HepG2 (cell line): ENCODE data around the gene ARRDC4. TPM values are rescaled to one million over a fixed set of nuclear protein-coding genes. Genes with fewer than 3 reads are reported as not detected.
A peak's percentile ranks its signal among the peaks of the same experiment; 100 is the strongest.

Experiments
- HOXA3 ChIP-seq: sonication (generic); formaldehyde crosslinking; IDR thresholded peaks from 2 replicates; pipeline ENCODE4 v1.5.0; 2020; ENCODE audit warnings: missing genetic modification reagents
- KLF6 ChIP-seq: IDR thresholded peaks from 2 replicates; pipeline ENCODE4 v1.8.0; 2016; ENCODE audit warnings: missing biosample characterization, missing genetic modification reagents
- MTA1 ChIP-seq: sonication (generic); formaldehyde crosslinking; IDR thresholded peaks from 2 replicates; pipeline ENCODE4 v1.4.0; 2020; ENCODE audit warnings: missing genetic modification reagents, mild to moderate bottlenecking, borderline replicate concordance
- RXRA ChIP-seq: sonication (generic); formaldehyde crosslinking; IDR thresholded peaks from 2 replicates; pipeline ENCODE4 v1.5.1; 2020; ENCODE audit warnings: missing genetic modification reagents
- SALL1 ChIP-seq: sonication (generic); formaldehyde crosslinking; IDR thresholded peaks from 2 replicates; pipeline ENCODE4 v1.8.0; 2022; ENCODE audit warnings: mild to moderate bottlenecking, missing genetic modification reagents
- TBX3 ChIP-seq: fragments of 450-650 bp; IDR thresholded peaks from 2 replicates; pipeline ENCODE4 v1.6.1; 2017; ENCODE audit warnings: antibody characterized with exemption, mild to moderate bottlenecking, inconsistent platforms, borderline replicate concordance
- ZNF326 ChIP-seq: sonication (generic); formaldehyde crosslinking; IDR thresholded peaks from 2 replicates; pipeline ENCODE4 v1.4.0; 2020; ENCODE audit warnings: missing genetic modification reagents, borderline replicate concordance
- ZNF337 ChIP-seq: sonication (generic); formaldehyde crosslinking; IDR thresholded peaks from 2 replicates; pipeline ENCODE4 v1.5.1; 2020; ENCODE audit warnings: missing genetic modification reagents, low read depth, mild to moderate bottlenecking, borderline replicate concordance
- ZNF672 ChIP-seq: sonication (generic); formaldehyde crosslinking; IDR thresholded peaks from 2 replicates; pipeline ENCODE4 v1.8.1; 2022; ENCODE audit warnings: missing genetic modification reagents
- polyA plus RNA-seq, 8 experiments: library from polyadenylated mRNA; depleted of rRNA in 3 of 8; stranded (reverse) in 7 of 8; unstranded in 1 of 8; fragments of >200 nt; fragmentation: Illumina TruSeq in 4 of 8; extraction: Trizol in 4 of 8; gene quantifications; 2 replicates each; pipeline versions ENCODE4 v1.2.1 to v1.2.3, GENCODE V29; 2011 to 2016; ENCODE audit warnings: low read depth in 4 of 8, missing spikeins in 1 of 8, mixed read lengths in 1 of 8; ENCODE audit not compliant: insufficient read depth in 1 of 8
- total RNA-seq, 5 experiments: library from RNA; depleted of rRNA; stranded (reverse); fragments of >200 nt; fragmentation: Illumina TruSeq; extraction: Trizol; gene quantifications; 2 replicates each; pipeline ENCODE4 v1.2.3, GENCODE V29; 2016; ENCODE audit warnings: low read depth in 1 of 5
- TF ChIP-seq, protein P1 (sequence below): IDR thresholded peaks from 2 replicates; pipeline ENCODE4 v1.4.0; 2020; ENCODE audit warnings: mild to moderate bottlenecking, missing genetic modification reagents
- TF ChIP-seq, protein P2 (sequence below): sonication (generic); formaldehyde crosslinking; IDR thresholded peaks from 2 replicates; pipeline ENCODE4 v1.5.0; 2020; ENCODE audit warnings: mild to moderate bottlenecking, missing genetic modification reagents, borderline replicate concordance
- TF ChIP-seq, protein P3 (sequence below): sonication (generic); formaldehyde crosslinking; IDR thresholded peaks from 2 replicates; pipeline ENCODE4 v1.4.0; 2020; ENCODE audit warnings: missing genetic modification reagents

Gene ARRDC4
- total and polyA plus RNA-seq, 2 of the 13 experiments (the other 11 are each of a cell fraction or from before 2014, with no cell fraction given): 1.5 to 2.5 TPM

DNA sequence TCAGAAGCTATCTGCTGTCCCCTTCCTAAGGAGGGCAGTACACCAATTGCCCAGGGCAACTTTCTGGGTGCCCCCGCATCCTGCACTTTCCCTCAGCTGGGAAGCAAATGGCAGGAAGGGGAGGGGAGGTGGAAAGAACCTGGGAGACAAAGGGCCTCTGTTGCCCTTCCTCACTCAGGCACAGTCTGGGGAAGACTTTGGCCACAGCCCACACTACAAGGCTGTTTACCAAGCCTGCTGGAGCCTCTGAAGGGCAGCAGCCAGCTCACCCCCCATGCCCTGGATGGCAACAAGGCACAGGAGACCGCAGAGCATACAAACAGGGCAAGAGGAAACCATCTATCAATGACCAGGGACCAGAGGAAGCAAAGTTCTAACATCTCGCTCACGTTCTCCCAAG is 42.4 kb downstream of the ARRDC4 start (continued):
- TF ChIP-seq, protein P1, sequence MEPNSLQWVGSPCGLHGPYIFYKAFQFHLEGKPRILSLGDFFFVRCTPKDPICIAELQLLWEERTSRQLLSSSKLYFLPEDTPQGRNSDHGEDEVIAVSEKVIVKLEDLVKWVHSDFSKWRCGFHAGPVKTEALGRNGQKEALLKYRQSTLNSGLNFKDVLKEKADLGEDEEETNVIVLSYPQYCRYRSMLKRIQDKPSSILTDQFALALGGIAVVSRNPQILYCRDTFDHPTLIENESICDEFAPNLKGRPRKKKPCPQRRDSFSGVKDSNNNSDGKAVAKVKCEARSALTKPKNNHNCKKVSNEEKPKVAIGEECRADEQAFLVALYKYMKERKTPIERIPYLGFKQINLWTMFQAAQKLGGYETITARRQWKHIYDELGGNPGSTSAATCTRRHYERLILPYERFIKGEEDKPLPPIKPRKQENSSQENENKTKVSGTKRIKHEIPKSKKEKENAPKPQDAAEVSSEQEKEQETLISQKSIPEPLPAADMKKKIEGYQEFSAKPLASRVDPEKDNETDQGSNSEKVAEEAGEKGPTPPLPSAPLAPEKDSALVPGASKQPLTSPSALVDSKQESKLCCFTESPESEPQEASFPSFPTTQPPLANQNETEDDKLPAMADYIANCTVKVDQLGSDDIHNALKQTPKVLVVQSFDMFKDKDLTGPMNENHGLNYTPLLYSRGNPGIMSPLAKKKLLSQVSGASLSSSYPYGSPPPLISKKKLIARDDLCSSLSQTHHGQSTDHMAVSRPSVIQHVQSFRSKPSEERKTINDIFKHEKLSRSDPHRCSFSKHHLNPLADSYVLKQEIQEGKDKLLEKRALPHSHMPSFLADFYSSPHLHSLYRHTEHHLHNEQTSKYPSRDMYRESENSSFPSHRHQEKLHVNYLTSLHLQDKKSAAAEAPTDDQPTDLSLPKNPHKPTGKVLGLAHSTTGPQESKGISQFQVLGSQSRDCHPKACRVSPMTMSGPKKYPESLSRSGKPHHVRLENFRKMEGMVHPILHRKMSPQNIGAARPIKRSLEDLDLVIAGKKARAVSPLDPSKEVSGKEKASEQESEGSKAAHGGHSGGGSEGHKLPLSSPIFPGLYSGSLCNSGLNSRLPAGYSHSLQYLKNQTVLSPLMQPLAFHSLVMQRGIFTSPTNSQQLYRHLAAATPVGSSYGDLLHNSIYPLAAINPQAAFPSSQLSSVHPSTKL (CRISPR knock-in tag): peak; percentile 54; the same call in 1 of the 2 replicates
- TF ChIP-seq ZNF326 (CRISPR knock-in tag): no peak
- TF ChIP-seq RXRA: peak; percentile 69
- TF ChIP-seq SALL1 (CRISPR knock-in tag): peak; percentile 72
- TF ChIP-seq MTA1 (CRISPR knock-in tag): peak; percentile 46; the same call in 1 of the 2 replicates
- peak; percentile 9; the same call in 1 of the 2 replicates for TF ChIP-seq HOXA3 (CRISPR knock-in tag)
- TF ChIP-seq ZNF672 (CRISPR knock-in tag): no peak
- no peak for TF ChIP-seq TBX3
- no peak for TF ChIP-seq ZNF337 (CRISPR knock-in tag)
- TF ChIP-seq, protein P2, sequence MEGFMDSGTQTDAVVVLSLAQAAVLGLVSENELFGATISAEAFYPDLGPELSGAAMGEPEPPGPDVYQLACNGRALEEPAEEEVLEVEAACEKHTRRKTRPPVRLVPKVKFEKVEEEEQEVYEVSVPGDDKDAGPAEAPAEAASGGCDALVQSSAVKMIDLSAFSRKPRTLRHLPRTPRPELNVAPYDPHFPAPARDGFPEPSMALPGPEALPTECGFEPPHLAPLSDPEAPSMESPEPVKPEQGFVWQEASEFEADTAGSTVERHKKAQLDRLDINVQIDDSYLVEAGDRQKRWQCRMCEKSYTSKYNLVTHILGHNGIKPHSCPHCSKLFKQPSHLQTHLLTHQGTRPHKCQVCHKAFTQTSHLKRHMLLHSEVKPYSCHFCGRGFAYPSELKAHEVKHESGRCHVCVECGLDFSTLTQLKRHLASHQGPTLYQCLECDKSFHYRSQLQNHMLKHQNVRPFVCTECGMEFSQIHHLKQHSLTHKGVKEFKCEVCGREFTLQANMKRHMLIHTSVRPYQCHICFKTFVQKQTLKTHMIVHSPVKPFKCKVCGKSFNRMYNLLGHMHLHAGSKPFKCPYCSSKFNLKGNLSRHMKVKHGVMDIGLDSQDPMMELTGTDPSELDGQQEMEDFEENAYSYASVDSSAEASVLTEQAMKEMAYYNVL (CRISPR knock-in tag): no peak
- no peak for TF ChIP-seq KLF6 (CRISPR knock-in tag)
- TF ChIP-seq, protein P3, sequence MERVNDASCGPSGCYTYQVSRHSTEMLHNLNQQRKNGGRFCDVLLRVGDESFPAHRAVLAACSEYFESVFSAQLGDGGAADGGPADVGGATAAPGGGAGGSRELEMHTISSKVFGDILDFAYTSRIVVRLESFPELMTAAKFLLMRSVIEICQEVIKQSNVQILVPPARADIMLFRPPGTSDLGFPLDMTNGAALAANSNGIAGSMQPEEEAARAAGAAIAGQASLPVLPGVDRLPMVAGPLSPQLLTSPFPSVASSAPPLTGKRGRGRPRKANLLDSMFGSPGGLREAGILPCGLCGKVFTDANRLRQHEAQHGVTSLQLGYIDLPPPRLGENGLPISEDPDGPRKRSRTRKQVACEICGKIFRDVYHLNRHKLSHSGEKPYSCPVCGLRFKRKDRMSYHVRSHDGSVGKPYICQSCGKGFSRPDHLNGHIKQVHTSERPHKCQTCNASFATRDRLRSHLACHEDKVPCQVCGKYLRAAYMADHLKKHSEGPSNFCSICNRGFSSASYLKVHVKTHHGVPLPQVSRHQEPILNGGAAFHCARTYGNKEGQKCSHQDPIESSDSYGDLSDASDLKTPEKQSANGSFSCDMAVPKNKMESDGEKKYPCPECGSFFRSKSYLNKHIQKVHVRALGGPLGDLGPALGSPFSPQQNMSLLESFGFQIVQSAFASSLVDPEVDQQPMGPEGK: peak; percentile 65; the same call in 1 of the 2 replicates
